Measurements from ENCODE around the gene PHC3.

PHC3 gene

GRCh38 chr3:170044271-170044670, 137.3 kb downstream of the PHC3 start:
- peak; percentile 30 for DNase-seq (ENCODE audit: low spot score)

- DNase-seq (ENCODE audit: low spot score), result no peak
Measured at GRCh38 chr3:170043506-170043905, 138.0 kb downstream of the PHC3 start.

DNA sequence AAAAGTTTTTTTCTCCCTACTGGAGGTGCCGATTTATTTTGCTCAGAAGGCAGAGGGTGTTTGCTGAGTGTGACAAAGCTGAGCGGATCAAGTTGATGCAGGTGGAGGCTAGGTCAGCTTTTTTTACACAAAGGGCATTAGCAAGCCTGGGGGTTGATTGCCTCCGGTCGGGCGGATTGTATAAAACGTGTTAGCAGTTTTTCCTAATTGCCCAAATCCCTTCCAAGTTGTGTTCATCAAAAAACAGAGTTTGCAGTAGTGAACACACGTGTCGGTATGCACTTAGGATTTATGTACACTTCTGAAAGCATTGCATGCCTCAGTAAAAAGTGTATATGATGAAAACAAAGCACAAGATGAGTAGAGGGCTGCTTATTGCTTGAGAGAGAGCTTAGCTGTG, 141.1 kb downstream of the PHC3 start:
- no peak for DNase-seq (ENCODE audit: low spot score)

GRCh38 chr3:170038434-170039110, 143.0 kb downstream of the PHC3 start:
- no peak for DNase-seq (ENCODE audit: low spot score)
